OCI-LY7 (cell line): ENCODE measurements around the gene LYAR.

Experiments used
- EZH2phosphoT487 ChIP-seq: fragments of 200-600 bp; sonication (generic); IDR thresholded peaks from 2 replicates; pipeline ENCODE4 v1.6.1; 2018; ENCODE audit warnings: low read depth, borderline replicate concordance, mild to moderate bottlenecking, mixed run types, antibody characterized with exemption, low read length, moderate library complexity, mixed read lengths
- TF ChIP-seq, protein P1 (sequence below): fragments of 200-600 bp; sonication (generic); conservative IDR thresholded peaks from 2 replicates; pipeline ENCODE4 v1.5.1; 2014; ENCODE audit warnings: mild to moderate bottlenecking, antibody characterized with exemption, low read length, moderate library complexity, mixed read lengths

GRCh38 chr4:4288098-4288497, 1.9 kb downstream of the LYAR start:
- TF ChIP-seq, protein P1, sequence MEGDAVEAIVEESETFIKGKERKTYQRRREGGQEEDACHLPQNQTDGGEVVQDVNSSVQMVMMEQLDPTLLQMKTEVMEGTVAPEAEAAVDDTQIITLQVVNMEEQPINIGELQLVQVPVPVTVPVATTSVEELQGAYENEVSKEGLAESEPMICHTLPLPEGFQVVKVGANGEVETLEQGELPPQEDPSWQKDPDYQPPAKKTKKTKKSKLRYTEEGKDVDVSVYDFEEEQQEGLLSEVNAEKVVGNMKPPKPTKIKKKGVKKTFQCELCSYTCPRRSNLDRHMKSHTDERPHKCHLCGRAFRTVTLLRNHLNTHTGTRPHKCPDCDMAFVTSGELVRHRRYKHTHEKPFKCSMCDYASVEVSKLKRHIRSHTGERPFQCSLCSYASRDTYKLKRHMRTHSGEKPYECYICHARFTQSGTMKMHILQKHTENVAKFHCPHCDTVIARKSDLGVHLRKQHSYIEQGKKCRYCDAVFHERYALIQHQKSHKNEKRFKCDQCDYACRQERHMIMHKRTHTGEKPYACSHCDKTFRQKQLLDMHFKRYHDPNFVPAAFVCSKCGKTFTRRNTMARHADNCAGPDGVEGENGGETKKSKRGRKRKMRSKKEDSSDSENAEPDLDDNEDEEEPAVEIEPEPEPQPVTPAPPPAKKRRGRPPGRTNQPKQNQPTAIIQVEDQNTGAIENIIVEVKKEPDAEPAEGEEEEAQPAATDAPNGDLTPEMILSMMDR = no peak
- TF ChIP-seq EZH2phosphoT487 = no peak
